Hypothalamus (tissue), 51 donors: ENCODE measurements around the gene WDR45.

ENCODE experiments used
- DNase-seq, 51 donors: peaks; one replicate each; lab custom pipeline; 2025; lab: John Stamatoyannopoulos, UW

Gene WDR45

DNA sequence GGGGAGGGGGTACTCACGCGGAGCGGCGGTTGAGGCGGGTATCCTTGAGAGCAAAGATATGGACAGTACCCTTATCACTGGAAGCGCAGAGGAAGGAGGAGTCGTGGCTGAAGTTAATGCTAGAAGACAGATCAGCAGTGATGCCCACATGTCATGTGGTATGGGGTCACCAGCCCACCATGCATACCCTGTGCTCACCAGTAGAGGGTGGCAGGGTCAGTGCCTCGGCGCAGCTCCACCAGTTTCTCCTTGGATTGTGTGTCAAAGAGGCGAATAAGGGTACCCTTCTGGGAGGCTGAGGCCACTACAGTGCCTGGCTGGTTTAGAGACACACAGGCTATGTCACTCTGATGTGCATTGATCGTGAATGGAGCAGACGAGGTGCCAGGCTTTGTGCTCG lies 4.3 kb downstream of the WDR45 start:
- DNase-seq = no peak

DNA sequence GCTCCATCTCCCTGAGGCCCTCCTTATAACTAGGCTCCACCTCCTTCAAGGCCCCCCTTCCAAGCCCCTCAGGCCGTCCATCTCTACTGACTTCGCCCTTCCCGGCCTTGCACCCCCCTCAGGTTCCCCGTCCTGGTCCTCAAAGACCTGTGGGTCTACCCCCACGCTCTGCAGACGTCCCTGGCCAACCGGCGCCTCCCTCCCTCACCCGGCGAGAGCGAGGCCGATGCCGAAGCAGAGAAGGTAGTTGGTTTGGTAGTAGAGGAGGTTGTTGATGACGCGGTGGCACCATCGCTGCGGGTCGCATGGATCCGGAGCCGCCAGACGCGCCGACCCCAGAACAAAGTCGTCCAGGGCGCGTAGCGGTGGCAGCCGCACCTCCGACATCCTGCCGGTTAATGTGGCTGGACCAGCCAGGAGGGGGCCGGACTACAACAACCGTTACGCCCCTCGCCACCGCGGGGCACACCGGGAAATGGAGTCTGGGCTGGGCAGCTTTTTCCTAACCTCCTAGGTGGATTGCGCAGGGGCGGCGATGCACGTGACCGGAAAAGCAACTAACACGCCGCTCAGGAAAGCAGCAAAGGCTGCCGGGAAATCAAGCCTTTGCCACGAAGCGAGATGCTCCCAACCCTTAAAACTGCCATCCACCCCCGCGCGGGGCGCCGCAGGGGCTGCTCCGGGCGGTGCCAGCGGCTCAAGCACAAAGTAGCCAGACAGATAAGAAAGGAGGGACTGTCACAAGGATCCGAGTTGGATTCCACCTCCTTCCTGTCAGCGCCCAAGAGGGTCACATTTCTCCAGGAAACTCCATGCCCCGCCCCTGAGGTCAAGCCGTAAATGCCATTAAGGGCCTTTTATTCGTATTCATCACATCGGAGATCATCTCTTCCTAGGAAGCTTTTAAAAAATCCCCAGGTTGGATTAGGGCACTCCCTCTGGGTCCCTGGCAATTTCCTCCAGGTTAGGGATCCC lies 5.8 kb downstream of the WDR45 start, which contains the start of gene PRAF2:
Gene PRAF2 (minus strand): TSS at position 402 of the 975 bp plus-strand sequence. CDS start 15 bp downstream, at position 387.
- peak; percentile 40 to 93 (median 86) for DNase-seq

DNA sequence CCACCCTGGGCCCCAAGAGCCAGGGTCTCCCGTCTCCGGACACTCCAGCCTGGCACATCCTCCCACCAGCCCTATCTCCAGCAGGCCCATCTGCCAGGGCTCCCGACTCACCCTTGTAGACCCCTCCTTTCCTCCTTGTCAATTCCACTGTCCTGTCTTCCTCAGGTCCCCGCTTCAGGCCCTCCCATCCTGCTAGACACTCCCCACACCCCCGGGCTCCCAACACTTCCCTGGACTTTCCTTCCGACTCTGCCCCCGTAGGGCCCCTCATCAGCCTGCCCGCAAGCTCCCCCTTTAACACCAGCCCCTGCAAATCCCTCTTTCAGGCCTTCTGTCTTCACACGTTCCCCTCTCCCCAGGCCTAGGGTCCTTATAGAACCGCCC lies 7.0 kb downstream of the WDR45 start:
- no peak for DNase-seq

DNA sequence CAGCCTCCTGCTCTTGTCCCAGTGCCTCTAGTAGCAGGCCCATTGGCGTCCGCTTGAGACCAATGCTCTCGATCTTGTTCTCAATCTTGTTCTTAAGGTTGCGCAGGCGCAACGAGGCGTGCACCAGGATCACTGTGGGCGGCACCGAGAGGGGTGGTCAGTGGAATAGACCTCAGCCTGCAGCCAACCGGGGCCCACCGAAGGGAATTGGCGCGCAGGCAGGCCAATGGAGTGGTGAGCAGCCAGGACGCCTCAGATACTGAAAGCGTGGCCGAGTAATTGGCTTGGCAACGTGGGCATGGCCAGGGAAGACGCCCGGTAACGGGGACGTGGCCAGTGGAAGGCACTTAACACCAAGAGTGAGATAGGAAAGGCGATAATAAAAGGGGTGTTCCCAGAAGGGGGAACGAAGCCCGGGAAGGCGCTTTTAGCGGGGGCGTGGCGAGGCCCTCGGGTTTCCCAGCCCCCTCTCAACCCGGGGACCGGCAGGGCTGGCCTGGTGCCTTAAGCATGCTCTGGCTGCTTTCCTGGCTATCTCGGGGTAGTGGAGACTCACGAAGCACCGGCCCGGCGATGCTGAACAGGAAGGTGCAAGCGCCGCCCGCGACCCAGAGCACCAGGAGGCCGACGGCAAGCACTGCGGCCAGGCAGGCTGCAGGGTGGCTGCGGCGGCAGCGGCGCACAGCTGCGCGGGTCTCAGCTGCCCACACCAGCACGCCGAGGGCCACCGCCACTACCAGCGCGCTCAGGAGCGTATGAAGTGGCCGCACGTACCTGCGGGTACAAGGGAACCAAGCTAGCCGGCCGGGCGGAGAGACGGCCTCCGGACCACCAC lies 7.6 kb downstream of the WDR45 start:
- DNase-seq = peak in 42 of 51 donors; percentile 1 to 79 (median 50)

DNA sequence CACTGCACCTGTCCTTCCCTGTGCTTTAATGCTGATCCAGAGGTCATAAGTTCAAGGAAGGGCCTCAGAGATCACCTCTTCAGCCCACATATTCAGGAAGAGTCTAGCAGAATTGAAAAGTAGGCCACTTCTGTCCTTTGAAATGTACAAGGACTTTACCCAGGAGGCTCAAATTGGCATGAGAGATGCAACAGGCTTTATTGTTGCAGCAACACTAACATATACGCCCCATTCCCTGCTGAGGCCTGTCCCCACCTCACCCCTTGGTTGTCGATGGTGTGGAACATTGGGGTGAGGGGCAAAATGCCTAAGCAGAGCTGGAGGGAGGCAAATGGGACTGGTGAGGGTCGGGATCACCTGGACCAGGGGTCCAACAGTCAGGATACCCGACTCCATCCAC lies 8.7 kb downstream of the WDR45 start:
- DNase-seq = no peak

DNA sequence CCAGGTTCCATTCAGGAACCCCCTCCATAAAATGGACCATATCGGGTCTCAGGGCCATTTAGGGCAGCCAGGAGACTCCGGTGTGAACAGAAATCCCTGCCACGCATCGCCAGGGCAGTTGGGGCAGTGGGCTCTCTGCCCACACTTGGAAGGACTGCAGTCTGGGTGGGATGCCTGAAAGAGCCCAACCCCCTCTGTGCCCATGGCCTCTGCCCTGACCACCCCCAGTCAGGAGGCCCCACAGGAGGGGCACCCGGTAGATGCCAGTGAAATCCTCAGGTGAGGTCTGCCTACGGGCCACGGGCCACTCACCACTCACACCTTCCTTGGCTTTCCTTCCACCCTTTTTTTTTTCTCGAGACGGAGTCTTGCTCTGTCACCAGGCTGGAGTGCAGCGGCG lies 10.6 kb downstream of the WDR45 start:
- DNase-seq = no peak

DNA sequence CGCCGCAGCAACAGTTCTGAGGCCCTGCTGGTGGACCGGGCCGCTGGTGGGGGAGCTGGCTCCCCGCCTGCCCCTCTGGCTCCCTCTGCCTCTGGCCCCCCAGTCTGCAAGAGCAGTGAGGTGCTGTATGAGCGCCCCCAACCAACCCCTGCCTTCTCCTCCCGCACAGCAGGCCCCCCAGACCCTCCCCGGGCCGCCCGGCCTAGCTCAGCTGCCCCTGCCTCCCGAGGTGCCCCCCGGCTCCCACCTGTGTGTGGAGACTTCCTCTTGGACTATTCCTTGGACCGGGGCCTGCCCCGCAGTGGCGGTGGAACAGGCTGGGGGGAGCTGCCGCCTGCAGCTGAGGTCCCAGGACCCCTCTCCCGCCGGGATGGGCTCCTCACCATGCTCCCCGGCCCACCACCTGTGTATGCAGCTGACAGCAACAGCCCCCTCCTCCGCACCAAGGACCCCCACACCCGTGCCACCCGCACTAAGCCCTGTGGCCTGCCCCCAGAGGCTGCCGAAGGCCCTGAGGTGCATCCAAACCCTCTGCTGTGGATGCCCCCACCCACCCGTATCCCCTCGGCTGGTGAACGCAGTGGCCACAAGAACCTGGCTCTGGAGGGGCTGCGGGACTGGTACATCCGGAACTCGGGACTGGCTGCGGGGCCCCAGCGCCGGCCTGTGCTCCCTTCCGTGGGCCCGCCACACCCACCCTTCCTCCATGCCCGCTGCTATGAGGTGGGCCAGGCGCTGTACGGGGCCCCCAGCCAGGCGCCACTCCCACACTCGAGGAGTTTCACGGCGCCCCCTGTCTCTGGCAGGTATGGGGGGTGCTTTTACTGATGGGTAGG lies 12.2 kb downstream of the WDR45 start:
- no peak for DNase-seq

DNA sequence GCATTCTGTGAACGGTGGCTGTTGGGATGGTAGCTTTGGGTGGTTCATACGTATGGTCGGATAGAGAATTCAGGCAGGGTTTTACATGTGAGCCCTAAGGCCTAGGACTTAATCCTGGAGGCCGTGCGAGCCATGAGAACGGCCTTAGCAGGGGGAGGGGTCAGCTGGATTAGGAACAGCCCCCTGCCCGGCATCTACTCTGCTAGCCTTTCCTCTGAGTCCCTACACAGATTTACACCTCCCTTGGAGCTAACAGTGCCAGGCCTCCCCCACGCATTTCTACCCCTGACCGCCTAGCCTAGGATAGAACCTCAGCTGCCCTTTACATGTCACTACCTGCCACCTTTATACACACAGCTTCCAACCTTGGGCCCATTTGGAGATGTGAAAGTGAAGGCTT lies 13.0 kb downstream of the WDR45 start:
- DNase-seq = no peak

DNA sequence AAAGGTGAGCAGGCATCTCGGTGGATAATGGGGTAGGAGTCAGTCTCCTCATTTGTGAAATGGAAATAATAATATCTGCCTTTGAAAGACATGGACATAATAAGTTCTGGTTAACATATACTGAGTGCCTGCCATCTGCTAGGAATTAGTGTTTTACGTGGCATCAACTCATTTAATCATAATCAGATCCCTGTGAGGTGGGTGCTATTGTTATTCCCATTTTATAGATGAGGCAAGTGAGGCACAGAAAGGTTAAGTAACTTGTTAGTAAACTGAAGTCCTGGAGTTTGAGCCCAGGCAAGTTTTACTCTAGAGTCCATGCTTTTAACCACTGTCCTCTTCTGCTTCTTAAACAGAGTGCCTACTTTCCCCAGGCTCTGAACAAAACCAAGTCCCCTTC lies 13.4 kb downstream of the WDR45 start:
- no peak for DNase-seq

DNA sequence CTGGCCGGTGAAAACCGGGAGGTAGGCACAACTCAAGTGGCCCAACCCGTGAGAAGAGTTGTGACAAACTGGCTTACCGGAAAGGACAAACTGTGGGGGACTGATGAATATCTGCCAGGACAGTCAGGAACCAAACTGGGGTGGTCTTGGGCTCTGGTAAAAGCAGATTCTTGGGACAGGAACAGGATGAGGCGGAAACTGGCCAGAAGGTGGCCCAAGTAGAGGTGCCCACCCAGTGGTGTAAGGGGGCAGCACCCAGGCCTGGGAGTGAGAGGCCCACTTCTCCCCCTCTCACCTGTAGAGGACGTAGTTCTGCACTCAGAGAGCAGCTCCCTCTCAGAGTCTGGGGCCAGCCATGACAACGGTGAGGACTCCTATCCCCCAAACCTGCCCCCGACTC lies 15.0 kb downstream of the WDR45 start:
- no peak for DNase-seq

DNA sequence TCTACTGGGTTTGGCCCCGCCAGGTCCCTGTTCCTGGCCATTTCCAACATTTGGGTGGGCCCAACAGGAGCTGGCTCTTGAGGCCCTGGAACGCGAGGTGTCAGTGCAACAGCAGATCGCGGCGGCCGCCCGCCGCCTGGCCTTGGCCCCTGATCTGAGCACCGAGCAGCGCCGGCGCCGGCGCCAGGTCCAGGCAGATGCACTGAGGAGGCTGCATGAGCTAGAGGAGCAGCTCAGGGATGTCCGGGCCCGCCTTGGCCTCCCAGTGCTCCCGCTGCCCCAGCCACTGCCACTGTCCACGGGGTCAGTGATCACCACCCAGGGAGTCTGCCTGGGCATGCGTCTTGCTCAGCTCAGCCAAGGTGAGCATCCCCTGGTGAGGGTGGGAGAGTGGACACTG lies 15.4 kb downstream of the WDR45 start:
- no peak for DNase-seq

DNA sequence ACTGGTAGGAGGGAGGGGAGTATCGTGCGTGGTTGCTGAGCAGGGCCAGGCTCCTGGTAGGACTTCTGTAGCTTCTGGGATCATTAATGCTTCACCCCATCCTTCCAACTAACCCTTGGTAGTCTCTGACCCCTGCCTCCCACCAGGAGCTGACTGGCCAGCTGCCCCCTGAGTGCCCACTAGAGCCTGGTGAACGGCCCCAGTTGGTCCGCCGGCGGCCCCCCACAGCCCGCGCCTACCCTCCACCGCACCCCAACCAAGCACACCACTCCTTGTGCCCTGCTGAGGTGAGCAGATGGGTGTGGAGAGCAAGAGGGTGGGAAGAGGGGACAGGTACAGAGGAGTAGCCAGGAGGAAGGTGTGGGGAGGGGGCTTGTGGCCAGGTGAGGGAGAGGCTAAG lies 16.0 kb downstream of the WDR45 start:
- DNase-seq = no peak

DNA sequence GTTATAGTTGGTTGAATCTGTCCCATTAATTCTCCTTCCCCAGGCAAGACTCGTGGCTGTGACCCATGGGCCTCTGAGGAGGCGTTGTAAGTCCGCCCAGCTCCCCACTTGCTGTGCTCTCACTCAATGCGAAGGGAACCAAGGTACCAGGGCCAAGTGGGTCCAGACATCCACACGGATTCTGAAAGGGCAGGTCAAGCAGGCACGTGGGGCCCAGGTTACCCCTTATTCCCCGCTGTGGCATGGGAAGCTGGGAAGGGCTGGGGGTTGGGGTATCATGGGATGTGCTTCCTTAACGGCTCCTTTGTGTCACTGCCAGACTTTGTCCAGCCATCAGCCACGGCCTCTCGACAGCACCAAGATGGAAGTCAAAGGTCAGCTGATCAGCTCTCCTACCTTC lies 17.8 kb downstream of the WDR45 start:
- no peak for DNase-seq

DNA sequence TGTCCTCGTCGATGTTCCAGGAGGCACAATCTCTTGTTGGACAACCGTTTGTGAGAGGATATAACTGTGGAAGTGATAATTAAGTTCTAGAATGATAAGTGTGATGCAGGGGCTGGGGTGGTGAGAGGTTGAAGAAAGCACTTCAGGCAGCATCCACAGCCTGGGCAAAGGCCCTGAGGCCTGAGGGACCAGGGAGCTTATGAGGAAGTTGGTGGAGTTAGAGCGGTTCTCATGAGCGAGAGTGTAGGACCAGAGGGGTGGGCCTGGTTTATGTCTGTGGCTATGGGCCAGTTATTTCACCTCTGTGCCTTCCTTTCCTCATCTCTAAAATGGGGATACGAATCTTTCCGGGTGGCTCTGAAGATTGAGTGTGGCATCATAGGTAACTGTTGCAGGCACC lies 18.2 kb downstream of the WDR45 start:
- no peak for DNase-seq

DNA sequence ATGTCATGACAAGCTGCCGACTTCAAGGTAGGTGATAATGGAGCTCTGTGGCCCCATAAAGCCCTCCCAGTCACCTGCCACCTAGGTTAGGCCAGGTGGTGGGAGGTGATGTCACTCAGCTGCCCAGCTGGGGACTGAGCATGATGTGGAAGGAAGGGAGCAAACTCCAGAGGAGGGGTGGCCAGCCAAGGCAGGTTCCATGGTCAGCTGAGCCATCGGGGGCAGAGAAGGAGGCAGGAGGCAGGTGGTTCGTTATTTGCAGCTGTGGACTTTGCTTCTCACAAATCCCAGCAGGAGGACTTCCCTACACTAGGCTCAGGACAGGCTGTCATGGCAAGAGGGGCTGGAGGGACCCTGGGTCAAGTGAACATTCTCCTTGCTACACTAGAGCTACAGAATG lies 18.8 kb downstream of the WDR45 start:
- no peak for DNase-seq

DNA sequence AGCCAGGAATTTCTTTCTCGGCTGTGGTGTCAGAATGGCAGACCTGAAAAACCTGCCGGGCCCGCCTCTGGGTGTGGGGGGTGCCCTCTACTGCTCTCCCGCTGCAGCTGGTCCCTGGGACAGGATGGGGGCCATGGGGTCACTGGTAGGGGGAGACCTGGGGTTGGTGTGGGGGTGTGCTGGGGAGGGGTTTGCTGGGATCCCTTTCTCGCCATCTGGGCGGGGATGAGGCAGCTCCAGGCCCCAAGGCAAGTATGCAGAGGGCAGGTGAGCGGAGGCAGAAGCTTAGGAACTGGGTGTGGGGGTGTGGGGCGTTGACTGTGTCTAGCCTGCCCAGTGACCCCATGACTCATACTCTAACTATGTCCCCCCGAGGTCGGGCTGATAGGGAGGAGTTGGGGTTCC lies 20.0 kb downstream of the WDR45 start:
- DNase-seq = no peak

DNA sequence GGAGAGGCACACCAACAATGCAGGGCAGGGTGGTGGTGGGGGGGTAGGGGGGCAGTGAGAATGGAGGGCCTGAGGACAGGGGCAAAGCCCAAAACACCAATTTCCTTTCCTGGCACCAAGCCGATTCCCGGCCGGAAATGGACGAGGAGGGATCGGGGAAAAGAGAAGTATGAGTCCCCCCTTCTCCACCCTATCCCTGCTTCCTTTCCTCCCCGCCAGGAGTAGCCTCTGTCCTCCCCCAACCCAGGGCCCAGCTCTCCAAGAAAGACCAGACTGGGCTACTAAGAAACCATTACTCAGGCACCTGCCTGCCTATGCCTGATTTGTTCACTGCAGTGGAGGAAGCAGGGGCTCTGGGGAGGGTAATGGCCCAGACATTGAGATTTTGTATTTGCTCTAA lies 20.5 kb downstream of the WDR45 start:
- DNase-seq = no peak

DNA sequence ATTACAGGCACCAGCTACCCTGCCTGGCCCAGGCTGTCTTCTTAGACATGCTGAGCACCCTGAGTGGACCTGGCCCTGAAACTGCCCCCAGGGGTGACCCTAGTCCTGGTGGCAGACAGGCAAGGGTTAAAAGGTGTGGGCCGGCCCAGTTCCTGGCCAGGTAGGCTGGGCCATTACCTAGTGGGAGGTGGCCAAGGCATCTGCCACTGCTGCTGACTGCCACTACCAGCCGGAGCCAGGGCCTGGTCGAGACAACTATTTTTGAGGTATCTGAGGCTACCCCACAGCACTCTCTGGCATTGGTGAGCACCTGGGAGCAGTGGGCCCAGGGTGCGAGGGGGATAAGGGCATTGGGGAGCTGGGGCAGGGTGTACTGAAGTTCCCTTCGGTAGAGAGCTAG lies 20.9 kb downstream of the WDR45 start, which contains the start of gene CCDC120:
Gene CCDC120 (plus strand): TSS at position 206 of the 400 bp plus-strand sequence. CDS start 3,043 bp downstream, outside the sequence.
- DNase-seq = no peak

DNA sequence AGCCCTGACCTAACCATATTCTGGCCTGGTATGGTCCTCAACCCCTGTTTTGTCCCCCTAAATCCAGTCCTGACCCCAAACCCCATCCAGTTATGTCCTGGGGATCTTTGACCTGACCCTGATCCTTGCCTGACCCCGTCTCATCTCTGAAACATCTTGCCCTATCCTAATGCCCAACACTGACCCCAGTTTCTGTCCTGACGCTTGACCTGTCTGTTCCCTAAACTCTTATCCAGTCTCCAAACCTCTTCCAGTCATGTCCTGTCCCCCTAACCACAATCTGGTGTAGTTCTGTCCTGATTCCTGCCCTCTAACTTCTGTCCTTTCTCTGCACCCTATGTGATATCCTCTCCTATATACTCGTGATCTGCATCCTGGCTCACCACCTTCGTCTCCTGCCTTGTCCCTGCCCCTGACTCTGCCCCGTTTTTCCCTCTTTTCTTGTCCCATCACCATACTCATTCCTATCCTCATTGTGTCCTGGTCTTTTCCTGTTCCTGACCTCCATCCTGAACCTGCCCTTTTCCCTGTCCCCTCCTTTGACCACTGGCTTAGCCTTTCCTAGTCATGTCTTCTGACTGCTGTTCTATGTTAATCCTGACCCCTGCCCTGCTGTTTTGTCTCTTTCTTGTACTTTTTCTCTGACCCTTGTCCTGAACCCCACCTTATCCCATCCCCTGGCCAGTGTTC lies 25.5 kb downstream of the WDR45 start:
- DNase-seq = no peak
